GM12891 (cell line): ENCODE data around the gene USP40.

ENCODE experiments used
- DNase-seq: peaks from one replicate; pipeline ENCODE4 v3.0.0; 2011; ENCODE audit warnings: low spot score; ENCODE audit not compliant: insufficient read length
- FAIRE-seq: peaks from 2 replicates; lab custom pipeline; 2011; peaks lifted over from hg19 to GRCh38; lab: Jason Lieb, UNC
- PAX5 ChIP-seq: IDR thresholded peaks from 2 replicates; pipeline ENCODE4 v1.6.1; 2011; ENCODE audit warnings: low read length, moderate library complexity, mild to moderate bottlenecking; ENCODE audit not compliant: insufficient read depth, severe bottlenecking
- POLR2A ChIP-seq: IDR thresholded peaks from 2 replicates; pipeline ENCODE4 v1.6.1; 2011; ENCODE audit warnings: low read depth, low read length, control low read depth
- POLR2AphosphoS5 ChIP-seq: IDR thresholded peaks from 2 replicates; pipeline ENCODE4 v1.6.1; 2011; ENCODE audit warnings: low read depth, low read length, control low read depth
- POU2F2 ChIP-seq: IDR thresholded peaks from 2 replicates; pipeline ENCODE4 v1.6.1; 2011; ENCODE audit warnings: low read depth, mild to moderate bottlenecking, control low read depth, low read length, moderate library complexity
- SPI1 ChIP-seq: IDR thresholded peaks from 2 replicates; pipeline ENCODE4 v1.6.1; 2011; ENCODE audit warnings: low read depth, low read length, control low read depth
- TAF1 ChIP-seq: IDR thresholded peaks from 2 replicates; pipeline ENCODE4 v1.6.1; 2011; ENCODE audit warnings: low read depth, low read length, control low read depth

The USP40 gene

DNA sequence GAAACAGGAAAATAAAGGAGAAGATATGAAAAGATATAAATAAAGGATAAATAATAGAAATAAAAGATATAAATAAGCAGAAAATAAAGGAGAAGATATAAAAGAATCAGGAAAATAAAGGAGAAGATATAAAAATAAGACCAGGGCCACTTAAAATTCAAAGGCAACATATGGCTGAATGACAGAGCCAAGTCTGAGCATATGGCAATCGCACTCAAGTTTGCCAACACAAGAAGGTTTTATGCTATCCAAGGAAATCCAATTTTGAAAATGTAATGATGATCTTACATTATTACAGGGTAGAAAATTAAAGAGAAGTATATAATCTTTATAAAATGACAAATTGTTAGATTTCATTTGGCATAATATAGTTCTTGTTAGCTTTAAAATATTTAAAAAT lies 33.6 kb downstream of the USP40 start:
- no peak for TF ChIP-seq POLR2A
- TF ChIP-seq POLR2AphosphoS5 = no peak
- no peak for TF ChIP-seq SPI1
- TF ChIP-seq POU2F2 = no peak
- TF ChIP-seq TAF1 = no peak
- no peak for TF ChIP-seq PAX5
- FAIRE-seq = no peak
- DNase-seq = no peak

DNA sequence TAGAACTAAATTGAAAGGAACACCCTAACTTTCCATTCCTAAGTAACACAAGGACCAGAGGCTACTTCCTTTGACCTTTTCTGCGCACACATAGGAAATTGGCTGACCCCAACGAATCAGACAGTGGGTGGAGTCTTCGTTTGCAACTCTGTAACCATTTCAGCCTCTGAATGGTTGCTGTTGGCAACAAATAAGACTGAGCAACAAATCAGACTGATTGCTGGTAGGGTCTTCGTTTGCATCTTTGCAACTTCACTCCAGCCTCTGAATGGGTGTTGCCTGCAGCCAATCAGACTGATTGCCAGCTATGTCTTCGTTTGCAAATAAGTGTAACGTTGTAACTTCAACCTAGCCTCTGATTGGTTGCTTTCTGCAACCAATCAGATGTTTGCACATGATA lies 34.6 kb downstream of the USP40 start:
- DNase-seq (no peak), FAIRE-seq (no peak)
- TF ChIP-seq POU2F2 (no peak), POLR2A (no peak), SPI1 (no peak), POLR2AphosphoS5 (no peak), PAX5 (no peak), TAF1 (no peak)

DNA sequence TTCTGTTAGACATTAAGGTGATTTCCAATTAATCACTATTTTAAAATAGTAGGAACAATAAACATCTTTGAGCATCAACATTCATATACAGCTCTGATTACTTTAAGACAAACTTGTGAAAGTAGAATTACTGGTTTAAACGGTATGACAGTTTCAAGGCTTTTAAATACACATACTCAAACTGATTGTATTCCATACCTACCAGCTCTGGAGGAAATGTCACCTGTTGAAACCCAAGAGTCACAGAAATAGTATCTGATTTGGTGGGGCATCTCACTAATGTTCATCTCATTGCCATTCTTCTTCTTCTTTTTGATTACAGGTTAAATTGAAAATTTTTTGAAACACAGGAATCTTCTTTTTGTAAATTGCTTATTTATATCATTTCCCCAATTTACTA lies 36.2 kb downstream of the USP40 start:
- no peak for FAIRE-seq
- no peak for TF ChIP-seq POLR2A
- TF ChIP-seq TAF1 = no peak
- no peak for TF ChIP-seq PAX5
- no peak for TF ChIP-seq POU2F2
- no peak for DNase-seq

DNA sequence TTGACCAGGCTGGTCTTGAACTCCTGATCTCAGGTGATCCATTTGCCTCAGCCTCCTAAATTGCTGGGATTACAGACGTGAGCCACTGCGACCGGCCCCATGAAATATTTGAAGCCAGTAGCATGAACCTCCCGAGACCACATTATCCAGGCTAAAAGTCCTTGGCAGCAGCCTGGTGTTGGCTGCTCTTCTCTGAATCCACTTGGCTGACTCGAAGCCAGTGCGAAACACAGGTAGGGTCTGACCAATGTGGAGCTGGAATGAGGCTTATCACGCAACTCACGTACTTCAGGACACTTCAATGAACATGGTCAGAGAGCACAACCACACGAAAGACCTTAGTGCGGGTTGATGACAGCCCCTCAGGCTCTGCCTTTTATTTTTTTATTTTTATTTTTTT lies 38.4 kb downstream of the USP40 start:
- DNase-seq (no peak), FAIRE-seq (no peak)
- TF ChIP-seq TAF1 (no peak), POU2F2 (no peak)

DNA sequence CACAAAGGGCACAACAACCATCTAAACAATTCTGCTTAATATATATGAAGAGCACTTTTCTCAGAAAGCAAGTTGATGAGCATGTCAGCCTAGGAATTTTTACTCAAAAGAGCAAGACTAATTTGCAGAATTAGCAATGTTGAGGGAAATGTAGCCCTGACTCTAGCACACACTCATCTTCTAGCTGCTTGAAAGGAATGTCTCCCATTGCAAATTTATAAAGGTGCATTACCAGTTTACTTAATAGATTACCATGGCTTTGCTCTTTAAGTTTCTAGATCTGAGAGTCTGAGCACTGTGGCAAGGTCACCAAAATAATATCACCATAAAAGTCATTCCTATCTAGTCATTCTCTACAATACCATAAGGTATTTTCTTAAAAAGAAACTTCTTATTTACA lies 40.8 kb downstream of the USP40 start:
- TF ChIP-seq SPI1 (no peak), POLR2AphosphoS5 (no peak), TAF1 (no peak), PAX5 (no peak), POU2F2 (no peak), POLR2A (no peak)
- FAIRE-seq (peak; percentile 13), DNase-seq (no peak)

DNA sequence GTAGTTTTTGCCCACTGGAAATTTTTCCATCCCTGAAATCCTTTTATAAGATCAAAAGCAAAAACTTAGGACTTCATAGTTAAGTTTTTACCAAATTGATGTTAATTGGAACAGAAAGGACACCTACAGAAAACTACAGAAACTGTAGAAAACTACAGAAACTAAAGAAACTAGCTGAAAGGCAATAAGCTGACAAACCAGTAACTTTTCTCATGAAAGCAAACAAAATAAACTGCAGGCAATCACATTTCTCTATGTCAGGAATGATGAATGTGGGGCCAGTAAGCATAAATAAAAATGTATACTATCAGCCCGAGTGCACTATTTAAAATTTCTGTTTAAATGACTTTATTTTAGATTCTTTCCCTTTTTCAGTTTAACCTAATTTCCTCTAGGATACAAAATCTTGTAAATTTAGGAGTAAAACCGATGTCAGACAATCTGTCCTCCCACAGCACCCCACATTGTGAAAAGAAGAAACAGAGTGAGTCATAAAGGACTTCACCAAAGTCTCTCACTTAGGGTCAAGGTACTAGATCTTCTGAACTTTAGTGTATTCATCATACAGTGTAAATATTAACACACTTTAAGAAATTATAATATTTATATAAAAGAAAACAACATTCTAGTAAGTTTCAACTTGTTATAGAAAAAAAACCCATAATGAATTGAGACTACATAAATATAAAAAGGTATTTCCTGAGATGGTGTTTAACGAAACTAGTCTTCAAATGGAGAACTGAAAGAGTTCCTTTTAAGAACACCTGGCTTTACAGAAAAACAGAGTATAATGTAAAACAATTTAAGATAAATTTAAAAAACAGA lies 46.6 kb downstream of the USP40 start:
- no peak for DNase-seq
- TF ChIP-seq SPI1 (peak; percentile 82), TAF1 (no peak)
- FAIRE-seq = peak; percentile 52

DNA sequence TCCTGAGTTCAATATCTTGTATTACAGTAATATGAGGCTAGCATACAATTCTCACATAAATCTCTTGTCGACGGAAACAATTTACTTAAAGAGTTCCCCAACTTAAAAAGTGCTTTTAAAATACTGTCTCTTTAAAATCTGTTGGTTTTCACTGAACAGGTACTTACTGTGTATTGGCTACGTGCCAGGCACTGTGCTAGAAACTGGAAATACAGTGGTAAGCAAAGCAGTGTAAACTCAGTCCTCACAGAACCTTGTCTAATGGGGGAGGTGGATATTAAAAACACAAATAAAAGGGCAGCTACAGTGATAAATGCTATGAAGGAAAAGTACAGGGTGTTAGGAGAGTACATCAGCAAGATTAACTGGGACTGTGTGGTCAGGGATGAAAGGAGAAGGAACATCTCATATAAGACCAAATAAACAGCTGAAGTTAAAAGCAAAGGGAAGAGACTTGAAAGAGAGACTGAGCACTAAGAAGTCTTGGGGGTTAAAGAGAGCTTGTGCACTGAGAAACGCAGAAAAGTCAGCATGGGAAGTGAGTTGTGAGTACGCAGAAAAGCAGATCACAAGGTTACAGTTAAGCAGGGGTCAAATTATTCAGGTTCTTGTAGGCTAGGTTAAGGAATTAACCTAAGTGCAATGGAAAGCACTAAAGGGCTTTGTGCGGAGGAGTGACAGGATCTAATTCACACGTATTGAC lies 52.5 kb downstream of the USP40 start:
- FAIRE-seq (peak; percentile 82), DNase-seq (no peak)
- no peak for TF ChIP-seq POLR2AphosphoS5
- no peak for TF ChIP-seq PAX5
- no peak for TF ChIP-seq TAF1
- no peak for TF ChIP-seq SPI1

DNA sequence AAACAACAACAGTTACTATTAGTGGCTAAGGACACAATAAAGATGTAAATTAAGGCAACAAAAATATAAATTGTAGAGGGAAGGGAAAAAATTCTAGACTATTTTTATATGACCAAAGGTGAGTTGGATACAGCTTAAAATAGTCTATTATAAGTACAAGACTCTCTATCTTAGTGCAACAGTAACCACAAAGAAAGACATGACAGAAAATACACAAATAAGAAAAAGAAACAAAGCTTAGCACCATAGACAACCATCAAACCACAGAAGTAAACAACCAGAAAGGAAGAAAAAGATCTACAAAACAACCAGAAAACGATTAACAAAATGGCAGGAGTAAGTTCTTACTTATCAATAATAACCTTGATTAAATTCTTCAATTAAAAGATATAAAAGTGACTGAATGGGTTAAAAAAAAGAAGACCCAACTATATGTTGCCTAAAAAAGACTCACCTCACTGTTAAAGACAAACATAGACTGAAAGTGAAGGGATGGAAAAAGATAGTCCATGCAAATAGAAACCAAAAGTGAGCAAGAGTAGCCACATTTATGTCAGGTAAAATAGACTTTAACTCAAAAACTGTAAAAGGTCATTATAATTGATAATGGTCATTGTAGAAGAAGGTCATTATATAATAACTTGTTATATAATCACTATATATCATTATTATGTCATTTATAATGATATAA lies 62.5 kb downstream of the USP40 start:
- no peak for DNase-seq
- FAIRE-seq = peak; percentile 55
- TF ChIP-seq POU2F2 (no peak), POLR2A (no peak), POLR2AphosphoS5 (no peak), PAX5 (no peak), SPI1 (no peak), TAF1 (no peak)

DNA sequence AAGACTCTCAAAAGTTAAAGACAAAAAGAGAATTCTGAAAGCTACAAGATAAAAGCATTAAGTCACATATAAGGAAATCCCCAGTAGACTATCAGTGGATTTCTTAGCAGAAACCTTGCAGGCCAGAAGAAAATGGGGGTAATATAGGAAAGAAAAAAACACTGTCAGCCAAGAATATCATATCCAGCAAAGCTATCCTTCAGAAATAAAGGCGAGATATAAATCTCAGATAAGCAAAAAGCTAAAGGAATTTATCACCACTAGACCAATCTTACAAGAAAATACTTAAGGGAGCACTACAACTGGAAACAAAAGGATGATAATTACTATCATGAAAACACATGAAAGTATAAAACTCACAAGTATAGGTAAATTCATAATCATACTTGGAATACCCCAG lies 63.1 kb downstream of the USP40 start:
- DNase-seq = no peak
- TF ChIP-seq POLR2A (no peak), SPI1 (no peak), TAF1 (no peak), POLR2AphosphoS5 (no peak), PAX5 (no peak), POU2F2 (no peak)
- FAIRE-seq = no peak
